ENCODE results near the gene NRDC.

Gene NRDC

GRCh38 chr1:51756290-51756689 is 122.2 kb downstream of the NRDC start:
- no peak for DNase-seq

DNA sequence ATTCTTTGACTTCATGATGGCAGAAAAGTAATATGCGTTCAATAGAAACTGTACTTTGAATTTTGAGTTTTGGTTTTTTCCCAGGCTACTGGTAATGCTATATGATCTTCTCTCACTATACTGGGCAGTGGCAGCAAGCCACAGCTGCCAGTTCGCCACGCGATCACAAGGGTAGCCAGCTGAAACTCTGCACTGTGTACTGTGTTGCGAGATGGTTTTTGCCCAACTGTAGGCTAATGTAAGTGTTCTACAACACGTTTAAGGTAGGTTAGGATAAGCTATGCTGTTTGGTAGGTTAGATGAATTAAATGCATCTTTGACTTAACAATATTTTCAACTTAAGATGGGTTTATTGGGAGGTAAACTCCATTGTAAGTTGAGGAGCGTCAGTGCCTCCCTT is 123.1 kb downstream of the NRDC start:
- no peak for DNase-seq

DNA sequence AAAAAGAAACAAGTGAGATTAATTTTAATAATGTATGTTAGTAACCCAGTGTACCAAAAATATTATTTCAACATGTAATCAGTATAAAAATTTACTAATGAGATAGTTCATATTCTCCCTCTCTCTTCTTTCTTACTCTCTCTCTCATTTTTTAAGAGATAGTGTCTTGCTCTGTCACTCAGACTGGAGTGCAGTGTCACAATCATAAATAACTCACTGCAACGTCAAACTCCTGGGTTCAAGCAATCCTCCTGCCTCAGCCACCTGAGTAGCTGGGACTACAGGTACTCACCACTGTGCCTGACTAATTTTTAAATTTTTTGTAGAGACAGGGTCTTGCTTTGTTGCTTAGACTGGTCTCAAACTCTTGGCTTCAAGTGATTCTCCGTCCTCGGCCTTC is 123.9 kb downstream of the NRDC start:
- no peak for DNase-seq

- no peak for DNase-seq
Observed at GRCh38 chr1:51753969-51754368, 124.6 kb downstream of the NRDC start.

GRCh38 chr1:51752073-51752948 is 126.2 kb downstream of the NRDC start:
- no peak for DNase-seq

- no peak for DNase-seq
Observed at GRCh38 chr1:51750729-51751128, 127.8 kb downstream of the NRDC start.

GRCh38 chr1:51750218-51750617 is 128.3 kb downstream of the NRDC start:
- no peak for DNase-seq

GRCh38 chr1:51749151-51749550 is 129.4 kb downstream of the NRDC start:
- DNase-seq, result no peak

GRCh38 chr1:51745304-51745570 is 133.3 kb downstream of the NRDC start:
- DNase-seq, result no peak

DNA sequence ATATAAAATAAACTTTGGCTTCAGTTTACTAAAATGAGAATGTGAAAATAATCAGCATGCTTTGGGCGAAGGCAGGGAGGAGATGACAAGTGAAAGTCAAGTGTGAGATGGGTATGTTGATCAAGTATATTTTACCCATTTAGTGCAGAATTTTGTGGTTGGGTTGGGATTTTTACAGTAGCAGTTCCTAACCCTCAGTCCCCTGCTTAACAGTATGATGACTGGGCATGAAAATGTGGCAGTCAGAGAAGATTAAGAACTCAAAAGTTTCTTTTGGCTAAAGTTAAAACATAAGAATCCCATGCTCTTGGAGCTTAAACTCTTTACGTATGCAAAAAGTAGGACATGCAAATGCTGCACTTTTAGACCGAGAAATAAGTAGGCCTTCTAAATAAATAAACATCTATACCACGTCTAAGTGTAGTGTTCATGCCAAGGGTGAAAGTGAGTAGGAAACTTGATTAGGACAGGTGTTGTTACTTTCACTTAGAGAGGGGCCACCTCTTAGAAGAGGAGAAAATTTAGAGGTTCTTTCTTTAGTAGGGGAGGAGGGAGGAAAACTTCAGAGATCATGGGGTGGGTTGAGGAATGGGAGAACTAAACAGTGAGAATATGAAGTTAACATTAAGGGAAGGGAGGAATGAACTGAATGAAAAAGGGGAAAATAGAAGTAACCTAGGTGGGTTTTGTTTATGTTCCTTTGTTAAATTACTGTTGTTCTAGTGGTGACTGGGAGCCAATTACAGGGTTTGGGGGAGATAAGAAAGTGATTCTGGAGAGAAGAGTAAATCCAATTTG is 133.8 kb downstream of the NRDC start:
- DNase-seq, result no peak

DNA sequence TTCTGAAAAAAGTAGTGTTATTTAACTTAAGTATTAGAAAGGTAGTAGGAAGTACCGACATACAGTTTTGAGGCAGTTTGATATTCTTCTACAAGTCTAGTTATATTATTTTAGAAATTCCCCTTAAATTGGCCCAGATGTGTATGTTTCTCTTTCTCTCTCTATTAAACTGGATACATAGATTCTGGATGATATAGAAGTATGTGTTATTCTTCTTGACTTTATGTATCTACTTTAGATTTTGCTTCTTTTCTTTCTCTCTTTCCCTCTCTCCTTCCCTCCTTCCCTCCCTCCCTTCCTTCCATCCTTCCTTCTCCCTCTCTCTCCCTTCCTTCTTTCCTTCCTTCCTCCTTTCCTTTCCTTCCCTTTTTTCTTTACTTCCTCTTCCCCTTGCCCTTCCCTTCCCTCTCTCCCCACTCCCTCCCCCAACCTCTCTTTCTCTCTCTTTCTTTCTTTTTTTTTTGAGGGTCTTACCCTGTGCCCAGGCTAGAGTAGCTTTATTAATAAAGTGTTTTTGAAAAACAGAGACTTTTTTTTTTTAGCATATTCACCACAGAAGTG is 137.3 kb downstream of the NRDC start:
- DNase-seq, result no peak

DNA sequence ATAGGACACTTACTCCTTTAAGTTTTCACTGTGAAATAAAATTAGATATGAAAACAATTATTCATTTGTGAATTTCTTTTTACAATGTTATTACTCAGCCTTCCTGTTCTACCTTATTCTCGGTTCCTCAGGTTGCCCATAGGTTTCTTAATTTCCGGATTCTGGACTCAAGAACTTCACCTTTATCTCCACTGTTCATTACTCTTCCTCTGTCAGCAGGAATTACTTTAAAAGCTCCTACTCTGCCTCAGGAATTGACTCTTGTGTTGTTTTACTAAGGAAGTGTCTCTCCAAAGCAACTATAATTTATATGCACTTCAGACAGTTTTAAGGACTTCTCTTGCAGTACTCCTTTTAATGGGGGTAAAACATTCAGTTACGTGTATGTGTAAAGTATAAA is 137.9 kb downstream of the NRDC start:
- no peak for DNase-seq
